GM18858 (cell line): ENCODE data around the gene PIGN.

Experiments
- ATAC-seq: cut with Tn5 transposase; IDR thresholded peaks from one replicate; pipeline ENCODE4 v1.9.1; 2021; ENCODE audit not compliant: unreplicated experiment

The PIGN gene

DNA sequence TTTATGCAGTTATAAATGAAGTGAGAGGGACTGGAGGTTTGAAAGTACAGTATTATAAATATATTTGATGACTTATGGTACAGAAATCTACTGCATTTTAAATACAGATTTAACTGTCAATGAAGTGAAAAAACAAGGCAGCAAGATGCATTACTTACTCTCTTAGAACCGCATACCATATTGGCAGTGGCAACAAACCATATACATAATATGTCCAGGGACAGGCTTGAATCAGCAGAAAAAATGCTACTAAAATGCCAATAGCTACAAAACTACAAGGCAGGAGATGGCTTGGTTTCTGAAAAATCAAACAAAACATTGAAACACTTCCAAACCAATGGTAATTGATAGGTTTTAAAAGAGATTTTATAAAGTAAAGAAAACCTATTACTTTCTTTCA is 77.2 kb downstream of the PIGN start:
- ATAC-seq = no peak

DNA sequence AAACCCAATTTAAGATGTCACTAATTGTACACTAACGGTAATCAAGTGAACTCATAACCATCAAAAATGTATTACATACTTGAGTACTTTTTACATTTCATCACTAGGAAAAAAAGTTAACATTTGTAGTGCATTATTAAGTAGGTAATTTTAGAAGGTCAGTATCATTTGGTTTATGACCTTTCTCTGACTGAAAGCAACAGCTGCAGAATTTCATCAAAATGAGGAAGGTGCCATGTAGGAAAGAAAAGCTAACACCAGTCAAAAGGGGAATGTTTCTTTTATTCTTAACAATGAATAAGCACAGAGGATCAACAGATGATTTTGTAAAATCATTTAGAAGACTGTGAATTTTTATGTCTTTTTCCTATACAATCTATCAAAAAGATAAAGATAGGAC is 79.0 kb downstream of the PIGN start:
- no peak for ATAC-seq

DNA sequence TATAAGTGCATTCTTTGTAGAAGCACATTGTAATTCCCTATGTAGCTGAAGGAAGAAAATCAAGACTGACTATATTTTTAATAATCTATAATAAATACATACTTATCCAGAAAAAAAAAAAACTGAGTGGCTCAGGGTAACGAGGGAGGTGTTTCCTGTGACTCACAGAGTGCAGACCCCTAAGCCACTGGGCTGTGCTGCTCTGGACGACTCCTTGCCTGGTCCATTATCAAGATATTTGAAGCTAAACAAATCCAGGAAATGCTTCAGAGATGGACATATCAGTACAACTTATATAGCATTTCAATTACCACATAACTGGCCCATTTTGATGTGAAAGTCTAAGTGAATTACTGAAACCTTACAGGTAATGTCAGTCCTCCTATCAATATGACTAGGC is 80.6 kb downstream of the PIGN start:
- no peak for ATAC-seq

DNA sequence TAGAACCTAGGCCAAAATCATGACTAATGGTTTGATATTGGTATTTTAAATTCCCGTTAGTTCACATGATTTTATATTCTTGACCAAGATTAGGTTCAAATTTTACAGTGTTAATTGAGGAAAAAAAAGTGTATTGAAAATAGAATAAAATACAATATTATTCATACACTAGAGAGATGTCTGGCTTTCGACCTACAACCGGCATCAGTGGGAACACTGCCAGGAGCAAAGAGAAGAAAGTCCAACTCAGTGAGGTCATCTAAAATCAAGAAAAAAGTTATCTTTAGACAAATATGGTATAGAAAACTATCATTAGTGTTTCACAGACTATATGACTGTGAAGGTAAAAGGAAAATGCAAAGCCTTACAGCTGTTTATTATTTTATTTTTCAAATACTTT is 81.5 kb downstream of the PIGN start:
- no peak for ATAC-seq

DNA sequence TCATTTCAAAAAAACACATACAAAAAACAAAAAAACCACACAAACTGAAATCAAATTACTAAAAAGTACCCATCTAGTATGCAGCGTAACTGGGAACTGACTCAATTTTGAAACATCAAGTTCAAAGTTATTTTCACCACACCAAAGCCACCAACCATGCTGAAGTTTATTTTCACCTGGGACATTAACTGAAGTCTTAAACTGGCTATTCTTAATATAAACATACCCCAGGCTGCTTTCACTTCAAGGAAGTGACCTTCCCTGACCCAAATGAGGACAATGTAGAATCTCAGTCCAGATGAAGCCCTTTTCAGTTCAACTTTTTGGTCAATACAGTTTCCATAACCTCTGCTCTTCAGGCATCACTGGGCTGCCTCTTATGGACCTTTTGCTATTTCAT is 84.6 kb downstream of the PIGN start:
- ATAC-seq = peak; percentile 62

DNA sequence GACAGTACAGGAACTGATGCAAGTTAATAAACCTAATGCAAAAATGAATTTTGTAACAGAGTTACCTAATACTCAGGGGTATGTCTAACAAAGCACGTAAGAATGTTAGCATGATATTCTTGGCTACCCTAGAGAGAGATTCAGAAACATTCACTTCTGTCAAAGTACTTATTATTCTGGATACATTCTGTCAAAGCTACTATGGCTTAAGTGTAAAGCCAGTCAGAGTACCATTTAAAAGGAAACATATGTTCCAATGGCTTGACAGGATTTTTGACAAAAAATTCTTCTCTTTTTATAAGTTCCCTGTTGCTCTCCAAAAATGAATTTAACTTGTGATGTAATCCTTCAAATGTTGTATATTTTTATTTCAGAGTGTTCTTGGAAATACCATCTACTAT is 85.5 kb downstream of the PIGN start:
- ATAC-seq = no peak

DNA sequence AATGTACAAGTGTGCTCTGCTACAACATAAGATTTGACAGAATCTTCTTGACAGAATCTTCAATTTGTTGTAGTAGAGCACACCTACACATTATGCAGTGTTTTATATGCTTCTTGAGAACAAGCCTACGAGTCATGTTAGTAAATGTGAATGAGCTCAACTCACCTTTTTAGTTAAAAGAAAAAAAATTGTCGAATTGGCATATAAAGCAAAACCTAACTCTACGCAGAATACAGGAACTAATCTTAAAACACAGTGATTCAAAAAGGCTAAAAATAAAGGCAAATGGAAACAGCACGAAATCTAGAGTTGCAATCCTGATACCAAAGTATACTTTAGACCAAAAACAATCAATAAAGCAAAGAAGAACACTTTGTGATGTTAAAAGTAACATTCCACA is 87.9 kb downstream of the PIGN start:
- no peak for ATAC-seq

DNA sequence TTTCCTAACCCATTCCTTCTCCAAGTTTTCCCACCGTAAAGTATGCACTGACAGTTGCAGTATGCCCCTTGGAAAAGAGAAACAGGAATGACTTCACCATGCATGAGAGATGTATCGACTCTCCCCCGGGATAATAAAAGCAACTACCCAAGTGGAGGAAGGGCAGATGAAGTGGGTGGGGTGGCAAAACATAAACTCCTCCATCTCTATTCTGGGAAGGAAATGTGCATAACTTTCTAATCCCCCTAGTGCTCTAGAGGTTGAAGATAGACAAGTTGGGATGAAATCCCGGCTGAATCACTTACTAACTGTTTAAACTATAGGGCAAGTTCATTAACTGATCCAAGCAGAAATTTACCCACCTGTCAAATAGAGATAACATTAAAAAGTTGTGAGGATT is 89.2 kb downstream of the PIGN start:
- no peak for ATAC-seq

DNA sequence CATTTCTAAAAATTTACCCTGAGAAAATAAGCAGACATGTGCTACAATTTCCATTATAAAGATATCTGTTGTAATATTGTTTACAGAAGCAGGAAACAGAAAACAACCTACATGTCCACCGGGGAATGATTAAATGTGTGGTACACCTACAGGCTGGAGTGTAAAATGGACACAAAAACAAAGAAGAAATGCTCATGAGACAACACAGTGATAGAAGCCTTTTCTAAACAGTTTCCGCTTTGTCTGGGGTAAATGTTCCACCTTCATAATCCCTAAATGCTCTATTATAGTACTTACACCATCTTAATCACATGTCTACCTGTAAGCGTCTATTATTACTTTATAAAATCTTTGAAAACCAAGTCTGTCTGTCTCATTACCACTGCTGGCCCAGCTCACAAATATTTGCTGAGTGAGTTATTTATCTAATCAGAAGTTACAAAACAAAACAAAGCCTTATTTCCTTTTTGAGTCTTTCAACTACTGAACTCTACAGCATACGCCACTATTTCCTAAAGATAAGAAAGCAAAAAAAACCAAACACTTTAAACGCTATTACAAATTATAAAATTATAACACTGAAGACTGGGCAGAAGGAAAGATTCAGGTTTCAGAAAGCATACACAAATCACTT is 95.3 kb downstream of the PIGN start:
- ATAC-seq = no peak

DNA sequence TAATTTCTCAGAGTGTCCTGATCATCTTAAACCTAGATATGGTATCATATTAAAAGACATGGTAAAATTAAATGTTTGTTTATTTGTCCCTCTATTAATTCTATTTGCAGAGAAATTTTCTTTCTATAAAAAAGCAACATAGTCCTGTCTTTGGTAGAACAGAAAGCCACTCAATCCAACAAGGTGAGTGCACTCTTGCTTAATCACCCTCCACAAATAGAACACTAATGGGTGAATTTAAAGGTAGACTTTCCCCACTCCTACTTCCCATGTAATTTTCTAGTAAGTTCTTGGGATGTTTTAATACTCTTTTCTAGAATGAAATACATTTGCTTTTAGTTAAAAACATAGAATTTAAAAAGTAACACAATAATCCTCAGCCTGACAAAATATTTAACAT is 97.7 kb downstream of the PIGN start:
- no peak for ATAC-seq

DNA sequence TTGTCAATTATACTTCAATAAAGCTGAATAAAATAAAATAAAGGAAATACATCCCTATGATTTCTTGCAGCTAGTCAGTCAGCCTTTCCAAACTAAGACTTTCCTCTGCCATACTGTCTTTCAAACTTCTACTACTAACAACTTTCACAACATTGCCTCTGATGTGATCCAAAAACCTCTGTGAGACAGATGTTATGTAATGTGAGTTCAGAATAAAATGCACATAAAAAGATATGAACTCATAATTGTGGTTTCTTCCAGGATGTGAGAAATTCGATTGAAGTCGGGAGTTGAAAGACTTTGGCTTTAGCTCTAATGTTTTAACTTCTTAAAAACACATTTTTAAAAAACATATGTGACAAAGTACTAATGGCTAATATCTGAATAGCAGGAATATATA is 98.7 kb downstream of the PIGN start:
- ATAC-seq = no peak

DNA sequence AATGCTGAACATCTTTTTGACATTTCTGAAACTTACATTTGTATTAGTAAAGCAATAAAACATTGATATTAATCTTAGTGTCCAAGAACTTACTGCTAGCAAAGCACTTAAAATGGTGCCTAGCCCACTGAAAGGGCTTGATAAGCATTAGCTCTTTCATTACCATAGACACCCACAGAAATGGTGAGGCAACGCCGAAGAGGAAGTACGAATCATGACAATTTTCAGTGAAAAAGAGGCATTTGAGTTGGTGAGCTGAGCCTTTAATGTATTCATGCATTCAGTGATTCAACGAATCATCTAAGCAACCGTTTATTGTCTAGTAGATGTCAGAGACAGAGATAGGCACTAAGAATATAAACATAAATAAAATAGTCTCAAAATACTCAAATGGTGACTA is 101.1 kb downstream of the PIGN start:
- no peak for ATAC-seq

DNA sequence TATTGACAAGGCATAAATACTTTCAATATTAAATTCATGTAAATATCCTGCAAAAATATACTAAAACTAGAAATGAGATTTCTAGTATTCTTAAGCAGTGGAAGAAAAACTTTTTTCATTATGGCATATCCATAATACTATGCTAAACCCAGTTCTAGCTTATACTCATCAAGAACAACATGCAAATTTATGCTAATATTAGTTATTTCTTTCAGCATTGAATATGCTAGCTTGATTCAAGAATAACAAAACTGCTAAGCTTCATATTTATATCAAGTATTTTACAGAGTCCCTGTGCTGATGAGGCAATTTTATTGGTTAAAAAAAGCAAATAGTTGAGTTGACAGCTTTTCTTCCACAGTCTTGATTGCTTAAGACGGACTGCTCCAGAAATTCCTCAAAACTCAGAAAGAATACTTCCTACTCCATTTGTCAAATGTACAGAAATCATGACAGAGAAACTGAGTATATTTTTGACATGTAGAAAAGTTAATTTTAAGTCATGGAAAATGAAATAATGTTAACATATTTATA is 105.0 kb downstream of the PIGN start:
- no peak for ATAC-seq

DNA sequence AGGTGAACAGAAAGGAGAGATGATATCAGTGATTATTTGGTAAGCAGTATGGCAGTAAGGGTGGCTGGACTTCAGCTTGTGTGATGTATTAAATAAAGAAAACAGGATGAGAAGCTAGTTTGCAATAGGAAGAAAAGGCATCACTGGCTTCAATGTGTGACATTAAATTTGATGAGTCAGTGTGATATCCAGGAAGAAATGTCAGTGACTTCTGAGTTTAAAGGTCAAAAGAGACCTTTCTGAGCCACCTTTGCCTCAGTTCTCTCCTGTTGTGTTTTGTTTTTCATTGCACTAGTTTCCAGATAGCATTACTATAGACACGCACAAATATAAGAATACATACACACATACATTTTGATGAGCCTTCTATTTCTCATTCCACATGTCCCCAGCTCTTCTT is 105.6 kb downstream of the PIGN start:
- no peak for ATAC-seq

DNA sequence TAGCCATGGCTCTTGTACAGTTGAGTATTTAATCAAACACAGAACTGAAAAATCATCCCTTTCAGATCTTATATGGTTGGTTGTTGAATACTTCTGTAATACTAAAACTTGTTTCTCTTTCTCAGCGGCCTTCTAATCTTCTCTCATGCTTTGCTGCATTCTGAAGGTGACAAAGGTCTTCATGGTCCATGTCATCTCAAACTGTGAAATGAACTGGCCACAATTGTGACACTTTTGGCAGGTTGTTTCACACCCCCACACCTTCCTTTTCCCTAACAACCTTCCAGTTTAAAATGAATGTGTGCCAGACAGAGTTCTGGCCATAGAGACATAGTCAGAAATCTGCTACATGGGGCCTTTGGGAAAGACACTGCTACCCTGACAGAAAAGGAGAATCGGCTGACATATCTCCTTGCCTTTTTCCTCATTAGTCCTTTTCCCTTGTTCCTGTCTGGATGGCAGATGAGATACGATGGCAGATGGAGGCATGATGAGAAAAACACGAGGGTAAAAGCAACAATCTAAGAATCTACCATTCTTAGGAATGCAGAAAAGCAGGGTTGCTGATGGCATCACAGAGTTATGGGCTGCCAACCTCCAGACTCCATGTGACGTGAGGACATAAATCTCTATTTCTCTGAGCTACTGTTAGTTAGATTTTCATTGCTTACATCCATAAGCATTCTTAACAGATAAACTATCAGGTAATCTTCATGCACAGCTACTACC is 106.5 kb downstream of the PIGN start:
- ATAC-seq = no peak

DNA sequence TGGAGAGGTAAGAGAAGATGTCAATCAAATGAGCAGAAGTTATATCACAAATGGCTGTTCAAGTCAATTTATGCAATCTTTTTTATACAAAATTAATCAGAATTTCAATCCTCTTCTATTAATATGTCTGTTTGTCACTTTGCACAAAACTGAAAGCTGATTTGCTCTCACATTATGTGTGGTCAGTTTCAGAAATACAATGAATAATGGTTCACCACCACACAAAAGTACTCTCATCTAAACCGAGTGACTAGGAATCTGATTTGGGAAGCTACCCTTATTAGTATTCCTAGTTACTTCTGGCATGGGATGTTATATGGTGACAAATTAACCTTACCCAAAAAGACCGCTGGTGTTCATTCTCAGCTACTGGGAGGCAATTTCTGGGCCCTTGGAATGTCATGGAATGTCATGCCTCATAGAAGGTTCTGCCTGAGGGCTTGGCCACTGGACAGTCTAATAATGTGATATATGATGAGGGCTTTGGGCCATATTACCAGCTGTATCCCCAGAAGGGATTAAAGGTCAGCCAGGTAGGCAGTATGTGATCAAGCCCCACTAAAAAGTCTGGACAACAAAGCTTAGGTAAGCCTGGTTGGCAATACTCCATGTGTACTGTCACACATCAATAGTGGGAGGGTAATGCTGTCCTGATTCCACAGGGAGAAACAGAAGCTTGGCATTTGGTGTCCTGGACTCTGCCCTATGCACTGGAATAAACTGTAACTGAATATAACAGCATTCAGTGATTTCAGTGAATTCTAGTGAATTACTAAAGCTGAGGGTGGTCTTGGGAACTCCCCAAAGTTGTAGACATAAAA is 113.2 kb downstream of the PIGN start:
- no peak for ATAC-seq

DNA sequence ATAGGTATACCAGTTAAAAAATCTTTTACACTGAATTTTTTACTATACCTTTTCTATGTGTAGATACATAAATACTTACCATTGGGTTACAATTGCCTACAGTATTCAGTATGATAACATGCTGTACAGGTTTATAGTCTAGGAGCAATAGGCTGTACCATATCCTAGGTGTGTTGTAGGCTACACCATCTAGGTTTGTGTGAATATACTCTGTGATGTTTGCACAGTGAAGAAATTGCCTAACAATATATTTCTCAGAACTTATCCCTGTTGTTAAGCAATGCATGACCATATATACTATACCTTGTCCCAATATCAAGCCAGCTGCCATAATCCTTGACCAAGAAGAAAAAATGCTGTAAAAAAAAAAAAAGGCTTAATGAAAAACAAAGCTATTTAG is 114.5 kb downstream of the PIGN start:
- no peak for ATAC-seq

DNA sequence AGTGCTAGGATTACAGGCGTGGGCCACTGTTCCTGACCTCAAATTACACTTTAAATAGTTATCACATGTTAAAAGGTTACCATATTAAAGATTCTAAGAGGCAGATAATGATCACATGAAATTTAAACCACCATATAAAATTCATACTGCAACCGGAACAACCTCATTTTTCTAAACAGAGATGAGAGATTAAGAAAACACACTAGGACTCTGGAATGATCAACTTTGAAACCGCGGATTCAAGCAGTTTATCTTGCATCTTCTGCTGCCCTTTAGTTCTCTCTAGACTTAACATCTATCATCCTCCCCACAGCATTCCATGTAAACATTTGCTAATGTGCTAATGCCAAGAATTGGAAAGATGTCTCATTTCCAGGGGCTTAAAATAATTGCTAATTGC is 115.8 kb downstream of the PIGN start:
- no peak for ATAC-seq

DNA sequence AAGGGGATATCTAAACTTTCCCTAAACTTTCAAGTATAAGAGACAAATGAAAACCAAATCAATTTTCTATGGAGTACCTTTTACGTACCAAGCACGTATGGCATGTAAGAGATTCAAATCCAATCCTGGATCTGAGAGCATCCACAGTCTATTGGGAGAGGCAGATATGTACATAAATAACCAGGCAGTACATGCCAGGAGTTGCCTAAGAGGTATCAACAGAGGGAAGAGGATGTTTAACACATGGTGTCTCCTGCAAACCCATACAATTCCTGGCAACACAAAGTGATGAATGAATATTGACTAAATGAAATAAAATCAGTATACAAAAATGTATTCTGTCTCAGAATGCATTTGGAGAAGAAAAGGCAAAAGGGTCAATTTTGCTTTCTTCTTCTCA is 116.6 kb downstream of the PIGN start:
- ATAC-seq = no peak

DNA sequence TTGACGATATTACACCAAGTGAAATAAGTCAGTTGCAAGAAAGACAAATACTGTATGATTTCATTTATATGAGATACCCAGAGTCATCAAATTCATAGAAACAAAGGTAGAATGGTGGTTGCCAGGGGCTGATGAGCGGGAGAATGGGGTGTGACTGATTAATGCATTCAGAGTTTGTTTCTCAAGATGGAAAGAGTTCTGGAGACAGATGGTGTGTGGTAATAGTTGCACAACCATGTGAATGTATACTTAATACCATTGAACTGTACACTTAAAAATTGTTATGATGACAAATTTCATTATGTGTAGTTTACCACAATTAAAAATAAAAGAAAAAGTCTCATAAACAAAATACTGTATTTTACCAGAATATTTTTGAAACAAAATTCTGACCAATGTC is 117.3 kb downstream of the PIGN start:
- ATAC-seq = no peak

DNA sequence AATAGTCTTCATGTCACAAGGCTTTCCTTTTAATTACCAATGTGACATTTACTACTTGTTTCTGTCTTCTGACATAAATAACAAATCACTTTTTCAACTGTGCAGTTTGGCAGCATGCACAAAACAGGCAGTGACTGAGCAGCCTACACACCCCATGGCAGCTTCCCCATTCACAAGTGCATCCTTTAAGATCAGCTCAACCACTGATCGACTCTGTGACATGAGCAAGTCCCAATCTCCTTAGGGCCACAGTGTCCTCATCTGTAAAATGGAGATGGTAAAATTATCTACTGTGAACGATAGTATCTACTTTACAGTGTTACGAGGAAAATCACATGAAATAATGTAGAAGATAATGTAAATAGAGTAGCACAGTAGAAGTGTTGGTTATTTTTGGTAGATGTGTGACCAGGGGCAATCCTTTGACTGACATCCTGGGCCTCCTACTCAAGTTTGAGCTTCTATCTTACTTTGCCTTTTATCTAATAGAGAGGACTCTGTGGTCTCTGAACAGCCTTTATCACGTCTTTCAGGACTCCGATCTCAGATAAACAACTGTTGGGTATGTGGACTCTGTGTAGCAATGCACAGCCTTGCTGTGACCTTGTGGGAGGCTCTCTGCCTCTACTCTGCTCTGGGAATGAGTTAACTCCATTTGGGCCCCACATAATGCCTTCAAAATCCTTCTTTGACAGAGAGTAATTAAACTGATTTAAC is 120.6 kb downstream of the PIGN start:
- no peak for ATAC-seq
